ENCODE results near the gene CASKIN1.

GRCh38 chr16:2152695-2153506, 43.5 kb downstream of the CASKIN1 start:
- TF ChIP-seq, protein P1, sequence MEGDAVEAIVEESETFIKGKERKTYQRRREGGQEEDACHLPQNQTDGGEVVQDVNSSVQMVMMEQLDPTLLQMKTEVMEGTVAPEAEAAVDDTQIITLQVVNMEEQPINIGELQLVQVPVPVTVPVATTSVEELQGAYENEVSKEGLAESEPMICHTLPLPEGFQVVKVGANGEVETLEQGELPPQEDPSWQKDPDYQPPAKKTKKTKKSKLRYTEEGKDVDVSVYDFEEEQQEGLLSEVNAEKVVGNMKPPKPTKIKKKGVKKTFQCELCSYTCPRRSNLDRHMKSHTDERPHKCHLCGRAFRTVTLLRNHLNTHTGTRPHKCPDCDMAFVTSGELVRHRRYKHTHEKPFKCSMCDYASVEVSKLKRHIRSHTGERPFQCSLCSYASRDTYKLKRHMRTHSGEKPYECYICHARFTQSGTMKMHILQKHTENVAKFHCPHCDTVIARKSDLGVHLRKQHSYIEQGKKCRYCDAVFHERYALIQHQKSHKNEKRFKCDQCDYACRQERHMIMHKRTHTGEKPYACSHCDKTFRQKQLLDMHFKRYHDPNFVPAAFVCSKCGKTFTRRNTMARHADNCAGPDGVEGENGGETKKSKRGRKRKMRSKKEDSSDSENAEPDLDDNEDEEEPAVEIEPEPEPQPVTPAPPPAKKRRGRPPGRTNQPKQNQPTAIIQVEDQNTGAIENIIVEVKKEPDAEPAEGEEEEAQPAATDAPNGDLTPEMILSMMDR (IDR thresholded peaks at IDR 0.05) = no peak
- no peak for TF ChIP-seq EZH2 (IDR thresholded peaks at IDR 0.05)

All from neural progenitor cell (in vitro differentiated cells).